ENCODE data around the gene EXOC3L4.

EXOC3L4 gene

DNA sequence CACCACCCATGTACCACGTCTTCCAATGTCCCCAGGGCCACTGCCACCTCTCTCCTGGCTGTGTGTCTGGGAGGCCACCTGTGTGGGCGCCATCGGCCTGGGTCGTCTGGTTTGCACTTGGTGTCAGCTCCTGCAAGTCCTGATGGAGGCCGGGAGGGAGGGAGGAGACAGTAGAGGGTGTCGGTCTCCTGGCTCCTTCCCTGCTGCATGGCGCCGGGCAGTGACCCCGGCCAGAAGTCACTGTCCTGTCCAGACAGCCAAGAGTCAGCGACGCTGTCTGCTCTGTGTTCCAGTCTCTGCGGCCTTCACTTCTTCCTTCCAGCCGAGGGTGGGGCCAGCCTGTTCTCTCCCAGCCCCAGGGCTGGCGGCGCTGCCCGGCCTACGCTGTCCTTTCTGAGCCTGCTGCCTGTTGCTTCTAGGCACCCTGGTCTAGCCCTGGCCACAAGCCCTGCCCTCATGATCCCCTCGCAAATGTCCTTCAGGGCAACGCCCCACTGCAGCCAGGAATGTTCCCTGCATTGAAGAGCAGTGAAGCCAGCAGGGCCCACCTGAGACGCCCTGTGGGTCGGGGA is 23.5 kb upstream of the EXOC3L4 start:
- no peak for TF ChIP-seq CTCF (IDR thresholded peaks at IDR 0.05; ENCODE audit: insufficient read depth, low read depth, low read length, missing control alignments)
- DNase-seq (ENCODE audit: low read depth): no peak
- H3K4me3 ChIP-seq (ENCODE audit: low read depth, low read length): no peak overlapping the region

DNA sequence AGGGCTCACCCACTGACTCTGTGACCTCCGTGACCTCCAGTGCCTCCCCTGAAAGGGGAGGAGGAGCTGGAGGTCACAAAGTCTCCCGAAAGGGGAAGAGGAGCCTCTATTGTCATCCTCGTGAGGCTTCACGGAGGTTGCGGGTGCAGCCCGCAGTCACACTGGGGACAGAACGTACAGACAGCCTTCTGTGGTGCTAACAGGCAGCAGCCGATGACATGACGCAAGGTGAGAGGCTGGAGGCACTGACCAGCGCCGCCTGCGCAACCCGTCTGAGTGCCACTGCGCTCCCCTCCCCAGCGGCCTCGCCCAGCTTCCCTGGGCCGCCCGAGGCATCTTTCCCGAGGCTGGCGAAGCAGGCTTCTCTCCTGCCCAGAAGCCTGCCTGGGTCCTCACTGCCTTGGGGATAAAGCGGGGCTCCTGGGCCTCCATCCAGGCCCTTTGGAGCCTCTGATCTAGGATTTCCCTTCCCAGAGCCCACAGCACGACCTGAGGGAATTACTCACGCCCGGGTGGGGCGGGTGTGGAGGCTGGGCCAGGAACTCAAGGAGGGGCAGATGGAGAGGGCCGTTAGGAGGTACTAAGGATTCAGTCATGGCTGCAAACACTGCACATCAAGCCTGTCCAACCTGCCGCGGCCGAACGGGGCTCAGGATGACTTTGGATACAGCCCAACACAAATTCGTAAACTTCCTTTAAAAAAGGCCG is 22.8 kb upstream of the EXOC3L4 start:
- TF ChIP-seq CTCF (IDR thresholded peaks at IDR 0.05; ENCODE audit: insufficient read depth, low read depth, low read length, missing control alignments): no peak
- no peak for DNase-seq (ENCODE audit: low read depth)
- H3K4me3 ChIP-seq (ENCODE audit: low read depth, low read length): no peak overlapping the region

DNA sequence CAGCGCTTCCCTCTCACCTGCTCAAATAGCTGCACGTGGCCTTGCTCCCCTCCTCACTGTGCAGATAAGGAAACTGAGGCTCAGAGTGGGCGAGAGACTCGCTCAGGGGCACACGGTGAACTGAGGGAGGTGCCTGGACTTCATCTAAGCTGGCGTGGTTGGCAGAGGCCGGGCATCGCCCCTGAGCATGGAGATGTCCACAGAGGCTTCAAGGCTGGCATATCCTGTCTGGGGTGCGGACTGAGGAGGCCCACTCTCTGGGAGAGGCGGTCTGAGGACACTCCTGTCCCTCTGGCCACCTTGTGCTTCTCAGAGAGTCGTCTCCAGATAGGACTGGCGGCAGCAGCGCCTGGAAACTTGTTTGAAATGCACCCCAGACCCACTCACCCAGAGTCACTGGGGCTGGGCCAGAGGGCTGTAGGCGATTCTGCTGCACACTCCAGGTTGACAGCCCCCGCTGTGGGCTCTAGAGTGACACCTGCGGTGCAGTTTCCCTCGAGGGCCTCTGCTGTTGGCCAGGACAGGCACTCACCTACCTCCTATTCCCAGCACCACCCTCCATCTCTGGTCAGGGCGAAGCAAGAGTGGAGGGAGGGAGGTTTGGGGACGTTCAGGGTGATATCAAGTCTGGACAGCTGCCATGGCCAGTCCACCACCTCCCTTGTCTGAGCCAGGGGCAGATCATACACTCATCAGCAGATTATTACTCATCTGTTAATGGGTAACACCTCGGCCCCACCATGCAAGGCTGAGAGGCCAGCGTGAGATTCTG is 21.7 kb upstream of the EXOC3L4 start:
- no peak for TF ChIP-seq CTCF (IDR thresholded peaks at IDR 0.05; ENCODE audit: insufficient read depth, low read depth, low read length, missing control alignments)
- H3K4me3 ChIP-seq (ENCODE audit: low read depth, low read length): no peak overlapping the region
- DNase-seq (ENCODE audit: low read depth): no peak

DNA sequence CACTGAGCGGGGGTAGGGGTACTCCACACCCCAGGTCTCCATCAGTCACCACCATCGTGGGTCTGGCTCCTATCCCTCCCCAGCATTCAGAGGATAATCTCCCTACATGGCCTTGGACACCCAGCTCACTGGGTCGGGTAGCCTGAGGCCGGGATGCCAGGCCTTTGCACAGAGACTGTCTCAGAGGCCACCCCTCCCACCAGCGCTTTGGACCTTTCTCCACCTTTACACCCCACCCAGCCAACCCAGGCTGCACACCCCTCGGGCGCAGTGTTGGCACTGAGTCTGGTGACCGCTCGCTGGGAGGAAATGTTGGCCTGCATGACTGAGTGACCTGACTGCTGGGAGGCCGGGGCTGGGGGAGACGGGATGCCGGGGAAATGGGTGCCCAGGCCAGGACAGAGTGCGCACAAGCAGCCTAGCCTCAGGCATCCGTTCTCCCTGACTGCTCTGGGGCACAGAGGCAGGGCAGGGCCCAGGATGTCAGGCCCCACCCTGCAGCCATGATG is 21.1 kb upstream of the EXOC3L4 start:
- H3K4me3 ChIP-seq (ENCODE audit: low read depth, low read length): no peak overlapping the region
- DNase-seq (ENCODE audit: low read depth): no peak
- no peak for TF ChIP-seq CTCF (IDR thresholded peaks at IDR 0.05; ENCODE audit: insufficient read depth, low read depth, low read length, missing control alignments)

- no peak for TF ChIP-seq CTCF (IDR thresholded peaks at IDR 0.05; ENCODE audit: insufficient read depth, low read depth, low read length, missing control alignments)
- no peak overlapping the region for H3K4me3 ChIP-seq (ENCODE audit: low read depth, low read length)
- DNase-seq (ENCODE audit: low read depth): peak; percentile 34
Measured at GRCh38 chr14:103073876-103074728, 20.4 kb upstream of the EXOC3L4 start.

DNA sequence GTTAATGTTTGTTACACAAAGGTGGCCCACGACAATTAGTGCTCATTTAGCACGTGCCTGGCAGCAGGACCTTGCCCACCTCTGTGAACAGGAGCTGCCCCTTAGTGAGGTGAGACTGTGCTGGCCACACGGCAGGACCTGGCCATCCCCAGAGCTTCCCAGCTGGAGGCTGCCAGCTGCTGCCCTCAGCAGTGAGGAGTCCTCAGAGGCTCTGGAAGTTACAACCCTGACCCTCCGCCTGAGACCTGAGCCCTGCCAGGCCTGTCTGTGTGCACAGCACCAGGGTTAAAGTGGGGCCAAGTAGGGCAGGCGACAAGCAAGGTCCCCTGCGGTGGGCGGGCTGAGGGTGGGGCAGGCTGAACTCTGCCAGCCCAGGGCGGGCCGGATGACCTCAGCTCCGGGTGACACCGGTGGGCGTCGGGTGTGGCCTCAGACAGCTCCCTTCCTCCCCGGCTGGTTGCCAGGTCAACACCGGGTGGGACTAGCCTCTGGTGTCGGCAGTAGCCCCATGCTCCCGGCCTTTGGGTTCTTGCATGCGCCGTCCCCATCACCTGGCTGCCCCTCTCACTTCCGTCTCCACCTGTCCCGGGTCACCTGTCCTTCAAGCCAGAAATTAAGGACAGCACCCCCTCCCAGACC is 19.7 kb upstream of the EXOC3L4 start:
- peak; percentile 24 for DNase-seq (ENCODE audit: low read depth)
- TF ChIP-seq CTCF (IDR thresholded peaks at IDR 0.05; ENCODE audit: insufficient read depth, low read depth, low read length, missing control alignments): no peak
- H3K4me3 ChIP-seq (ENCODE audit: low read depth, low read length): no peak overlapping the region
